ENCODE measurements around the gene CHRM1. TPM values are rescaled to one million over a fixed set of nuclear protein-coding genes. Genes with fewer than 3 reads are reported as not detected.

The CHRM1 gene
- total and polyA plus RNA-seq, 3 experiments from 2014 or later: not detected

DNA sequence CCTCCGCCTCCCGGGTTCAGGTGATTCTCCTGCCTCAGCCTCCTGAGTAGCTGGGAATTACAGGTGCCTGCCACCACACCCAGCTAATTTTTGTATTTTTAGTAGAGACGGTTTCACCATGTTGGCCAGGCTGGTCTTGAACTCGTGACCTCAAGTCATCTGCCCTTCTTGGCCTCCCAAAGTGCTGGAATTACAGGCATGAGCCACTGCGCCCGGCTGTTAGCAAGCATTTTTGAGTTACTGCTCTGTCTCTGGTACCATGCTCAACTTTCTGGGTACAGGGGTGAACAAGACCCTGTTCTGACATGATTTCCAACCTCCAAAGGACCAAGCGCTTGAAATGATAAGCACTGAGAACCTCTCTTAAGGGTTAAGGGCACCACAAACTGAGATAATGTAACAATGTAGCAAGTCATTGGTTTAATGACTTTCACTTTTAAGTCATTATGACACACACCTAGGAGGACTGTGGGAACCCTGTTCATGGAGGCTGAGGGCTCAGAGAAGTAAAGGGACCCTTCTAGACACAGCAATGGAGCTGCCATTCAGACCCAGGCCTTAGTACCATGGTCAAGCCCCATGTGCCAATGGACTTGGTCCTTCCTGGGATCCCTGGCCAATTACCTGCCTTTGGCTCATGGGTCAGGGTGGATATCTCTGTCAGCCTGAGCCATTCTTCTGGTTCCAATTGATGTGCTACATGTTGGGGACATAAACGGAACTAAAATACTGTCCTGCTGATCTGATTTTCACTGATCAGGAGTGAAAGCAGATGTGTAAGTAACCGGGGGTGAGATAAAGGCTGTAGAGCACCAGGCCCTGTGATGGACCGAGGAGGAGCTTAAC, 28.9 kb downstream of the CHRM1 start:
- Histone ChIP-seq H3K4me1 (ENCODE audit: insufficient read depth, low read length) (no peaks in the 10 kb centered on the region), H3K4me3 (ENCODE audit: low read length) (no peak overlapping the region), H3K9me3 (ENCODE audit: low read length) (no peaks in the 10 kb centered on the region), H3K27ac (ENCODE audit: low read depth, low read length) (no peak overlapping the region), H3K36me3 (ENCODE audit: insufficient read depth, low read length) (peaks cover 18% of the 10 kb centered on the region), H3K27me3 (ENCODE audit: insufficient read depth, low read length, poor library complexity, severe bottlenecking) (no peaks in the 10 kb centered on the region)
- peaks cover 8 to 28% (median 13%) of the 10 kb centered on the region in 3 donors for H3K36me3 Mint-ChIP-seq
- H3K27me3 Mint-ChIP-seq: peaks cover 6% of the 10 kb centered on the region in 2 donors
- H3K4me3 Mint-ChIP-seq: no peak overlapping the region
- DNase-seq: peak in 1 of 5 donors; percentile 14
- ChIA-PET CTCF (interaction anchor here (2.5 kb wide), 1 partner anchor 14 kb away, joined by 10 read pairs; no protein-coding TSS in a partner anchor), POLR2A (interaction anchor here (0.6 kb wide), 1 partner anchor 120 kb away, joined by 3 read pairs; no protein-coding TSS in a partner anchor)
- H3K27ac Mint-ChIP-seq: peak overlapping the region in 1 of 8 donors; percentile 7
- no peaks in the 10 kb centered on the region for H3K4me1 Mint-ChIP-seq
- H3K9me3 Mint-ChIP-seq: no peaks in the 10 kb centered on the region

DNA sequence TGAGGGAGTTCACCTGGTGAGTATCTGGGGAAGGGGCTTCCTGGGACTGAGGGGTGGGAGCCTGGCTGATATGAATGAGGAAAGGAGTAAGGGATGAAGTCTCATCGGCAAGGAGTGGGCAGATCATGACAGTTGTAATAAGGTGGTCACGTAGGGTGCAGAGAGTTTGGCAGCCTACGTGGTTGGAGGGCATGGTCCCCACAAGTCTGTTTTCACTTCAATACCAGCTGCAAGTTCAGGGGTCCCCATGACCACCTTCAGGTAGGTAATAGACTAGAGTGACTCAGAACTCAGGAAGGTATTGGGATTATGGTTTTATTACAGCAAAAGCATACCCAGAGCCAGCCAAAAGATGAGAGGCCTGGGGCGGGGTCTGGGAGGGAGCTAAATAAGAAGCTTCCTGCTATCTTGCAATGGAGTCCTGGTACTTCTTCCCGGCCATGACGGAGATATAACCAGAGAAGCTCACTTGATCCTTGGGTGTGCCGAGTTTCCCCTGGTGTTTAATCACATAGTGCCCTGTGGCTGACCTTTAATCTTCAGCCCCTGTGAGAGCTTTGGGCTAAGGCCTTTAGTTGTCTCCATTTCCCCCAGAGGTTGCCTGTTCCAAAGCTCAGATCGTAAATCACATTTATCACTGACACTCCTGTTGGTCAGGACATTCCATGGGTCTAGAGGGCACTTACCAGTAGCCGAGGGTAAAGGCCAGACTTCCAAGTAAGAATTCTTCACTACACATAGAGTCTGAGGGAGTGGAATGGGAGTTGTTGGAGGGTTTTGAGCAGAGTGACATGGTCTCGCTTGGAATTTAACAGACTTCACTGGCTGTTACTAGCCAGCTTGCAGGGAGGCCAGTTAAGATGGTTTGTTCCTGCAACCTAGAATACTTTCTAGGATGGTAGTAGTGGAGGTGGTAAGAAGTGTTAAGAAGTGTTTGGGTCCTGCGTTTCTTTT, 31.4 kb downstream of the CHRM1 start:
- Mint-ChIP-seq H3K27ac (peak overlapping the region in 4 of 8 donors; percentile 22 to 48 (median 46)), H3K4me1 (peaks cover 9 to 13% (median 9%) of the 10 kb centered on the region in 3 donors), H3K4me3 (peak overlapping the region in 1 of 7 donors; percentile 16), H3K9me3 (no peaks in the 10 kb centered on the region), H3K36me3 (peaks cover 11 to 52% (median 18%) of the 10 kb centered on the region in 3 donors), H3K27me3 (peaks cover 0 to 2% of the 10 kb centered on the region in 2 donors)
- H3K4me1 ChIP-seq (ENCODE audit: insufficient read depth, low read length): no peaks in the 10 kb centered on the region
- DNase-seq: peak in 1 of 5 donors; percentile 1
- no peaks in the 10 kb centered on the region for H3K27me3 ChIP-seq (ENCODE audit: insufficient read depth, low read length, poor library complexity, severe bottlenecking)
- no peaks in the 10 kb centered on the region for H3K9me3 ChIP-seq (ENCODE audit: low read length)
- no peak overlapping the region for H3K4me3 ChIP-seq (ENCODE audit: low read length)
- no peak overlapping the region for H3K27ac ChIP-seq (ENCODE audit: low read depth, low read length)
- H3K36me3 ChIP-seq (ENCODE audit: insufficient read depth, low read length): peaks cover 44% of the 10 kb centered on the region
- POLR2A ChIA-PET: interaction anchor here (0.6 to 1.0 kb wide), 2 partner anchors 9 to 54 kb away, joined by 4 read pairs; partner anchors contain the start of gene SLC3A2
- CTCF ChIA-PET: no interaction called here

DNA sequence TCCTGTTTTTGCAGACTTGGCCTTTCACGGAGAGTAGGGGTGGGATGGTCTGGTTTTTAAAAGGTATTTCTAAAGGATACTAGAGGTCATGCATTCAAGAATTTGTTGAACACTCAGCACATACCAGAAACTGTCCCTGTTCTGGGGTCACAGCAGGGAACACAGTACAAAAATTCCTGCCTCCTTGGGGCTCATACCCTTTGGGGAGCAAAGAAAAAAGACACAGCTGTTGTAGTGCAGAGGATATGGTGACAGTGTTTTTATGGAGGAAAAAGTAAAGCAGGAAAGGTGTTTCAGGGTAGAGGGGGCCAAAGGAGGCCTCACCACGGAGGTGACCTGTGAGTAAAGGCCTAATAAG, 32.1 kb downstream of the CHRM1 start:
- Mint-ChIP-seq H3K27ac (peak overlapping the region in 4 of 8 donors; percentile 43 to 58 (median 48)), H3K36me3 (peaks cover 15 to 57% (median 21%) of the 10 kb centered on the region in 3 donors), H3K9me3 (no peaks in the 10 kb centered on the region), H3K27me3 (no peaks in the 10 kb centered on the region), H3K4me3 (peak overlapping the region in 2 of 7 donors; percentile 16 to 68), H3K4me1 (peaks cover 13 to 16% (median 13%) of the 10 kb centered on the region in 3 donors)
- H3K36me3 ChIP-seq (ENCODE audit: insufficient read depth, low read length): peaks cover 50% of the 10 kb centered on the region
- DNase-seq: no peak
- no peaks in the 10 kb centered on the region for H3K9me3 ChIP-seq (ENCODE audit: low read length)
- ChIA-PET POLR2A (interaction anchor here (1.0 kb wide), 1 partner anchor 8 kb away, joined by 4 read pairs; the partner anchor contains the start of gene SLC3A2), CTCF (no interaction called here)
- no peak overlapping the region for H3K4me3 ChIP-seq (ENCODE audit: low read length)
- H3K27ac ChIP-seq (ENCODE audit: low read depth, low read length): no peak overlapping the region
- no peaks in the 10 kb centered on the region for H3K27me3 ChIP-seq (ENCODE audit: insufficient read depth, low read length, poor library complexity, severe bottlenecking)
- H3K4me1 ChIP-seq (ENCODE audit: insufficient read depth, low read length): peaks cover 4% of the 10 kb centered on the region

DNA sequence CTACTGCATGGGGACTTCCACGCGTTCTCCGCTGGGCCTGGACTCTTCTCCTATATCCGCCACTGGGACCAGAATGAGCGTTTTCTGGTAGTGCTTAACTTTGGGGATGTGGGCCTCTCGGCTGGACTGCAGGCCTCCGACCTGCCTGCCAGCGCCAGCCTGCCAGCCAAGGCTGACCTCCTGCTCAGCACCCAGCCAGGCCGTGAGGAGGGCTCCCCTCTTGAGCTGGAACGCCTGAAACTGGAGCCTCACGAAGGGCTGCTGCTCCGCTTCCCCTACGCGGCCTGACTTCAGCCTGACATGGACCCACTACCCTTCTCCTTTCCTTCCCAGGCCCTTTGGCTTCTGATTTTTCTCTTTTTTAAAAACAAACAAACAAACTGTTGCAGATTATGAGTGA, 32.8 kb downstream of the CHRM1 start:
- ChIA-PET POLR2A (no interaction called here), CTCF (no interaction called here)
- DNase-seq: no peak
- no peaks in the 10 kb centered on the region for H3K9me3 Mint-ChIP-seq
- H3K4me3 ChIP-seq (ENCODE audit: low read length): no peak overlapping the region
- H3K27ac Mint-ChIP-seq: peak overlapping the region in 1 of 8 donors; percentile 58
- peaks cover 20 to 23% (median 20%) of the 10 kb centered on the region in 3 donors for H3K4me1 Mint-ChIP-seq
- H3K4me3 Mint-ChIP-seq: no peak overlapping the region
- H3K4me1 ChIP-seq (ENCODE audit: insufficient read depth, low read length): peaks cover 11% of the 10 kb centered on the region
- no peaks in the 10 kb centered on the region for H3K9me3 ChIP-seq (ENCODE audit: low read length)
- H3K27ac ChIP-seq (ENCODE audit: low read depth, low read length): no peak overlapping the region
- no peaks in the 10 kb centered on the region for H3K27me3 Mint-ChIP-seq
- H3K36me3 Mint-ChIP-seq: peaks cover 19 to 64% (median 25%) of the 10 kb centered on the region in 3 donors
- no peaks in the 10 kb centered on the region for H3K27me3 ChIP-seq (ENCODE audit: insufficient read depth, low read length, poor library complexity, severe bottlenecking)
- peaks cover 57% of the 10 kb centered on the region for H3K36me3 ChIP-seq (ENCODE audit: insufficient read depth, low read length)

DNA sequence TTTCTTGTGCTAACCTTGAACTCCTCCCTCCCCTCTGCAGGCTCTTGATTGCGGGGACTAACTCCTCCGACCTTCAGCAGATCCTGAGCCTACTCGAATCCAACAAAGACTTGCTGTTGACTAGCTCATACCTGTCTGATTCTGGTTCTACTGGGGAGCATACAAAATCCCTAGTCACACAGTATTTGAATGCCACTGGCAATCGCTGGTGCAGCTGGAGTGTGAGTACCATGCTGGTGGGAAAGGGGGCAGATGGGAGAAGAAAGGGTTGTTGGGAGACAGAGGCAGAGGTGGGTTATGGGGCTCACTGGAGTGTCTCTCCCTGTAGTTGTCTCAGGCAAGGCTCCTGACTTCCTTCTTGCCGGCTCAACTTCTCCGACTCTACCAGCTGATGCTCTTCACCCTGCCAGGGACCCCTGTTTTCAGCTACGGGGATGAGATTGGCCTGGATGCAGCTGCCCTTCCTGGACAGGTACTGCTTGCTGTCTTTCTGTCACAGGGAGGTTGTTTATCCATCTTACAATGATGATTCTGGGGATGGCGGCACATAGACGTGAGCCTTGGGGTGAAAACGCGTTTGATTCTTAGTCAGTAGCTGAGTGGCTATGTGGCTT, 35.9 kb downstream of the CHRM1 start:
- H3K9me3 ChIP-seq (ENCODE audit: low read length): no peaks in the 10 kb centered on the region
- H3K4me3 Mint-ChIP-seq: peak overlapping the region in 2 of 7 donors; percentile 29 to 68
- peak in 1 of 5 donors; percentile 30 for DNase-seq
- no peak overlapping the region for H3K27ac ChIP-seq (ENCODE audit: low read depth, low read length)
- no peaks in the 10 kb centered on the region for H3K27me3 Mint-ChIP-seq
- H3K4me1 Mint-ChIP-seq: peaks cover 43 to 49% (median 43%) of the 10 kb centered on the region in 3 donors
- no peaks in the 10 kb centered on the region for H3K9me3 Mint-ChIP-seq
- ChIA-PET POLR2A (no interaction called here), CTCF (interaction anchor here (1.0 kb wide), 1 partner anchor 10 kb away, joined by 5 read pairs; no protein-coding TSS in a partner anchor)
- H3K4me1 ChIP-seq (ENCODE audit: insufficient read depth, low read length): peaks cover 32% of the 10 kb centered on the region
- H3K27ac Mint-ChIP-seq: peak overlapping the region in 5 of 8 donors; percentile 32 to 82 (median 57)
- H3K4me3 ChIP-seq (ENCODE audit: low read length): no peak overlapping the region
- peaks cover 70% of the 10 kb centered on the region for H3K36me3 ChIP-seq (ENCODE audit: insufficient read depth, low read length)
- H3K27me3 ChIP-seq (ENCODE audit: insufficient read depth, low read length, poor library complexity, severe bottlenecking): no peaks in the 10 kb centered on the region
- H3K36me3 Mint-ChIP-seq: peaks cover 28 to 95% (median 29%) of the 10 kb centered on the region in 3 donors

DNA sequence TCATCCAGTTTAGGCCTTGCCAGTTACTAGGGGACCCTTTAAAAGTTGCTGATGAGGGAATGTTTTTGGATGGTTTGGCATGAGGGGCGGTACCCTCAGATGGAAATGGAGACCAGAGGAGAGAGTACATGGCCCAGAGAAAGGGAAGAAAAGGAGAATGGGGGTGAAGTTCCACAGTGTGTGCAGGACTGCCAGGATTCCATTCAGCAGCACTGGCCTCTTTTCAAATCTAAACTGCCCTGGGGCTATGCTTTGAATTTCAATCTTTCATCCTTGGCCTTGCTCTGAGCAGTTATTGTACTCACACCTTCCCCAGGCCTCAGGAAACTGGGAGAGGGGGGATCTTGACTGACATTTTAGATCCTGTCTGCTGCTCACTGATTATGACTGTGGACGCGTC, 37.5 kb downstream of the CHRM1 start:
- no peaks in the 10 kb centered on the region for H3K9me3 ChIP-seq (ENCODE audit: low read length)
- Mint-ChIP-seq H3K4me3 (peak overlapping the region in 5 of 7 donors; percentile 37 to 100 (median 100)), H3K4me1 (peaks cover 51 to 57% (median 51%) of the 10 kb centered on the region in 3 donors), H3K27me3 (no peaks in the 10 kb centered on the region), H3K36me3 (peaks cover 18 to 83% (median 24%) of the 10 kb centered on the region in 3 donors), H3K27ac (peak overlapping the region; percentile 43 to 100 (median 98)), H3K9me3 (no peaks in the 10 kb centered on the region)
- H3K27ac ChIP-seq (ENCODE audit: low read depth, low read length): peak overlapping the region; percentile 99
- peak in 1 of 5 donors; percentile 34 for DNase-seq
- no peaks in the 10 kb centered on the region for H3K27me3 ChIP-seq (ENCODE audit: insufficient read depth, low read length, poor library complexity, severe bottlenecking)
- peaks cover 66% of the 10 kb centered on the region for H3K36me3 ChIP-seq (ENCODE audit: insufficient read depth, low read length)
- H3K4me1 ChIP-seq (ENCODE audit: insufficient read depth, low read length): peaks cover 39% of the 10 kb centered on the region
- POLR2A ChIA-PET: no interaction called here
- CTCF ChIA-PET: interaction anchor here (4.2 kb wide), 1 partner anchor 22 kb away, joined by 21 read pairs; no protein-coding TSS in a partner anchor
- no peak overlapping the region for H3K4me3 ChIP-seq (ENCODE audit: low read length)
